HG02763 (cell line): ENCODE measurements around the gene TP53TG5.
A peak's percentile ranks its signal among the peaks of the same experiment; 100 is the strongest.

Experiments
- ATAC-seq: cut with Tn5 transposase; IDR thresholded peaks from one replicate; pipeline ENCODE4 v1.9.1; 2021; ENCODE audit warnings: mild to moderate bottlenecking, moderate library complexity; ENCODE audit not compliant: unreplicated experiment

TP53TG5 gene

GRCh38 chr20:45378191-45378590 lies at the start of gene TP53TG5:
TP53TG5 (minus strand) TSS chr20:45378325; CDS start chr20:45378236, 89 bp downstream.
- no peak for ATAC-seq

DNA sequence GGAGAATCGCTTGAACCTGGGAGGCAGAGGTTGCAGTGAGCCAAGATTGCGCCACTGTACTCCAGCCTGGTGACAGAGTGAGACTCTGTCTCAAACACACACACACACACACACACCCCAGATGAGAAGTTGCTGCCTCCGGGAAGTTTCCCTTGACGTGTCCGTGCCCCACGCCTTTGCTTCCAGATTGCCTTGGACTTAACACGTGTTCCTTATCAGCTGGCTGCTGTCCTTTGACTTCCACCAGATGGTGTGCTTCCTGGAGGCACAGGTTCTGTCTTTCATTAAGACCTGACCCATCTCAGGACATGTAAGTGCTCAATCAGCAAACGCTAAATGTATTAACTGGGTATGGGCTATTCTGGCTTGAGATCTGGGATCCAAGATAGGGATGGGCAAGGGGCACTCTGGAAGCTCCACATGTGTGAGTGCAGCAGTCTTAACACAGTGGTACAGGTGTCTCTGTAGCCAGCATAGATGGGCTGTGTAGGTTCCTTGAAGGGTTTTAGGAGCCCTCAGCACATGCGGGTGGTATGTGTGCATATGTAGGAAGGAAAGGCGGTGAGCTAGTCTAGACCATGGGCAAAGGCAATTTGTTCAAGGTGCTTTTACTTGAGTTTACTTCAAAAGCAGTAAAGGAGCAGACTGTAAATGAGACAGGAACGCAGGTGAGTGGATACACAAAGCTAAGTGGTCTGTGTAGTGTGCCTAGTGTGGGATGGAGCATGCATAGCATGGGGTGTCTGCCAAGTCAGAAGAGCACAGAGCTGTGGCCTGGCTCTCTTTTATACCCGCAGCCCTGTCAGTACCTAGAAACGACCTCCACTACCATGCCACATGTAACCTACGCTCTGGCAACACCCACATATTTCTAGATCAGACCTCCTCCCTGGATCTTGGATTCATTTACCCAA lies 49.4 kb upstream of the TP53TG5 start:
- ATAC-seq: no peak

- ATAC-seq: no peak
Measured at GRCh38 chr20:45426320-45427016, 48.3 kb upstream of the TP53TG5 start.

GRCh38 chr20:45425561-45425960 lies 47.4 kb upstream of the TP53TG5 start:
- no peak for ATAC-seq

DNA sequence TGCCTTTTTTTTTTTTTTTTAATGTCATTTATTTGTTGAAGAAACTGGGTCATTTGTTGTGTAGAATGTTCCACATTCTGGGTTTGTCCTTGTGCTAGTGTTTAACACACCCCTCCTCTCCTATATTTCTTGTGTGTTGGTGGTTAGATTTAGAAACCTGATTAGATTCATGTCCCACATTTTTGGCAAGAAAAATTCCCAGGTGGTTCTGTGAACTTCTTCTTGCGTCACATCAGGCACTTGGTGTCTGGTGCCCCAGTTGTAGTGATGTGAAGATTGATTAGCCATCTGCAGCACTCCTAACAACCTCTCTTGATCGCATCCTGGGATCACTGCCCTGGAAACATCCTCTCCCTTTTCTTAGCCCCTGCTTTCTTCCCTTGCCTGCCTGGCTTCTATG lies 45.6 kb upstream of the TP53TG5 start:
- no peak for ATAC-seq

GRCh38 chr20:45420125-45420524 lies 42.0 kb upstream of the TP53TG5 start:
- ATAC-seq: no peak

- peak; percentile 74 for ATAC-seq
Measured at GRCh38 chr20:45419188-45420091, 41.3 kb upstream of the TP53TG5 start.

DNA sequence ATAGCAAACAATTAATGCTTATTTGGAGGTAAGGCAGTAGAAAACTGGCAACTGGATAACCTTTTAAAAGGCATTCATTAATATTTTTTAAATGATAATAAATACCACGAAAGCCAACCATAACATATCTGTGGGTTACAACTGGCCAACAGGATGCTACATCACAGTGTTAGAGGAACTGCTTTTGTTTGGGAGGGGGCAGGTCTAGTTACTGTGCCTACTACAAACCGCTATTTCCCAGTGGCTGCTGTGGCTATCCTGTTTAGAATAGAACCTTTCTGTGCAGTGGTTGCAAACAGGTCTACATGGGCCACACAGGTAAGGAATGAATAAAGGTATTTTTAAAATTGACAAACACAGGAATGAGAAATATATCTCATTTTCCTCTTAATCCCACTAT lies 38.8 kb upstream of the TP53TG5 start:
- no peak for ATAC-seq

DNA sequence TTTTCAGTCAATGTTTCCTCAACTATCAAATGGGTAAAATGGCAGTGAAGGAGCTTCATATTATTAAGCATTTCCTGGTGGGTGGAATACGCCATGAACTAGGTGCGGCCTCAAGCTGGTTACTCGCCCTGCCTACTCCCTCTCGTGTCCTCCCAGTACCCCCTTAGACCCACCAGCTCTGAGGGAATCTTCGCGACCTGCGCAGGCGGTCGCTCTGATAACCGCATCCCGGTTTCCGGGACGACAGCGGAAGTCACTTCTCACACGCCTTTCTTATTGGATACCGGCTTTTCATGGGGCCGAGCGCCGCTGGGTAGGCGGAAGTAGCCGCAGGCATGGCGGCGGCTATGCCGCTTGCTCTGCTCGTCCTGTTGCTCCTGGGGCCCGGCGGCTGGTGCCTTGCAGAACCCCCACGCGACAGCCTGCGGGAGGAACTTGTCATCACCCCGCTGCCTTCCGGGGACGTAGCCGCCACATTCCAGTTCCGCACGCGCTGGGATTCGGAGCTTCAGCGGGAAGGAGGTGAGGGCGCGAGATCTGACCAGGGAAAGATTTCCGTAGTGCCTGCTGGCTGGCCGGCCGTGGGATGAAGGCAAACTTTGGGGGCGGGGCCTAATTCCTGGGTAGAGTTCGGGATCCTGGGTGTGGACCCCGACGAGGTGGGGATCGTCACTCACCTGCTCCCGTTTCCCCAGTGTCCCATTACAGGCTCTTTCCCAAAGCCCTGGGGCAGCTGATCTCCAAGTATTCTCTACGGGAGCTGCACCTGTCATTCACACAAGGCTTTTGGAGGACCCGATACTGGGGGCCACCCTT lies 37.9 kb upstream of the TP53TG5 start, which contains the start of gene PIGT:
TSS of gene PIGT (plus strand) at position 320 of the 816 bp plus-strand sequence. CDS start at position 336, 16 bp downstream.
- peak; percentile 61 for ATAC-seq

GRCh38 chr20:45413479-45413878 lies 35.4 kb upstream of the TP53TG5 start:
- no peak for ATAC-seq

DNA sequence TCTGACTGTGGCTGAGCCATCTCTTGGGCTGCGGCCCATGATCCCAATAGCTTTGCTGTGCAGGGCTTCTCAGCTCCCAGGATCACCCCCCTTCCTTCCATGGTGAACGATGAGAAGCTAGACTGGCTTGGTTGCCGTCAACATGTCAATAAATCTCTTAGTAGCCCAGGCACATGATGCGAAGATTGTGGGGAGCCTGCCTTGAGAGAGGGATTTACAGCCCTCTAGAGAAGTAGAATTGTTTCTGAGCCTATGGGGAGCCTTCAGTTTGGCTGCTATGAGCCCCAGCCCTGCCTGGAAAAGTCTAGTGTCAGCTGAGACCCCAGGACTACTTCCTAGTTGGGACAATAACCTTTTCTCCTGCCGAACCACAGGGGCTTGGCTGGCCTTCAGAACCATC lies 34.5 kb upstream of the TP53TG5 start:
- ATAC-seq: no peak

DNA sequence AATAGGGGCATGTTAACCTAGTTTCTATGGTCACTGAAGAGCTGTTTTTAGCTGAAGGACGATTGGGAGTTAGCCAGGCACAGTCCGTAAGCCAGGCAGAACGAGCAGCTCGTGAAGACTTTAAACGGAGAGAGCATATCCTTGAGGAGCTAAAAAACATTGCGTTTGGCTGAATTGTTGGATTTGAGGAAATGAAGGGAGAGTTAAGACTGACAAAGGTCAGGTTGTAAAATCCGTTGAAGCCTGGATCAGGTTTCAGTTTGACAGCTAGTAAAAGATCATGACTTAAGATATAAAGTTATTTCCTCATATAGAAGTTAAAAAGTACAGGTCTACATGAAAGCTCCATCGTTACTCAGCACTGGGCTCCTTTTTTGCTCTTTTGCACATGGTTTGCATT lies 32.8 kb upstream of the TP53TG5 start:
- ATAC-seq: no peak

DNA sequence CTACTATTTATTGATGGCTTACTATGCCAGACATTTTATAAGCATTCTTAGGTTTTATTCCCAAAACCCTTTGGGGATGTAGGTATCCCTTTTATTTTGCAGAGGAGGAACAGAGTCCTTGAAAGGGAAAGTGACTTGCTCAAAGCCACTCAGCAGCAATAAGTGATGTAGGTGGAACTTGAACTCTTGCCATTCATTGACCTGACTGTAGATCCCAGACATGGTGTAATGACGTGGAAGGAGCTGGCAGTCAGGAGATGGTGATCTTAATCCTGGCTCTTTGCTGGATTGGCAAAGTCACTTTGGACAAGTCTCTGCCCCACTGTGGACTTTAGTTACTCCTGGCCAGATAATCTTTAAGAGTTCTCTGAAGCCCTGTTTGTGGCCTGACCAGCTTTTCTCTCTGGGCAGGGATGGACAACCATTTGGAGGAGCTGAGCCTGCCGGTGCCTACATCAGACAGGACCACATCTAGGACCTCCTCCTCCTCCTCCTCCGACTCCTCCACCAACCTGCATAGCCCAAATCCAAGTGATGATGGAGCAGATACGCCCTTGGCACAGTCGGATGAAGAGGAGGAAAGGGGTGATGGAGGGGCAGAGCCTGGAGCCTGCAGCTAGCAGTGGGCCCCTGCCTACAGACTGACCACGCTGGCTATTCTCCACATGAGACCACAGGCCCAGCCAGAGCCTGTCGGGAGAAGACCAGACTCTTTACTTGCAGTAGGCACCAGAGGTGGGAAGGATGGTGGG lies 31.6 kb upstream of the TP53TG5 start:
- ATAC-seq: no peak

GRCh38 chr20:45408646-45409213 lies 30.6 kb upstream of the TP53TG5 start:
- ATAC-seq: no peak

GRCh38 chr20:45407783-45408645 lies 29.9 kb upstream of the TP53TG5 start, which contains the start of gene DBNDD2:
DBNDD2 (plus strand) TSS chr20:45408289; CDS start chr20:45408468, 179 bp downstream.
- no peak for ATAC-seq

- ATAC-seq: no peak
Measured at GRCh38 chr20:45407067-45407745, 29.1 kb upstream of the TP53TG5 start.
